OCI-LY7 (cell line): ENCODE results near the gene LRRC75A. TPM values are rescaled to one million over a fixed set of nuclear protein-coding genes. Genes with fewer than 3 reads are reported as not detected.
"Not testable (repeated sequence)": the region's sequence is repeated elsewhere in the genome, so short reads cannot be mapped to it uniquely, and the experiment has no call there.

ENCODE experiments used
- BruUV-seq: library from RNA; stranded (reverse); fragments of 400-500 nt; replicated peaks from 2 replicates; lab custom pipeline; 2021; lab: Mats Ljungman, UMichigan
- CTCF ChIA-PET: fragments of 300-600 bp; sonication (Branson Sonifier 250); formaldehyde crosslinking; loops from one replicate; lab custom pipeline; 2022; ENCODE audit warnings: antibody characterized with exemption; ENCODE audit not compliant: unreplicated experiment; lab: Charles Lee
- POLR2A ChIA-PET: fragments of 300-600 bp; sonication (Branson Sonifier 250); formaldehyde crosslinking; loops from one replicate; lab custom pipeline; 2022; ENCODE audit warnings: antibody characterized with exemption; lab: Charles Lee
- DNase-seq: peaks from one replicate; pipeline ENCODE4 v3.0.0-alpha.2; 2015; ENCODE audit warnings: low spot score
- H2AFZ ChIP-seq: fragments of 200-600 bp; sonication (generic), shearing (Covaris generic); 2 replicates; pipeline ENCODE4 v1.6.1; 2014; ENCODE audit warnings: mild to moderate bottlenecking, antibody characterized with exemption, low read length, moderate library complexity
- H3K27ac ChIP-seq: fragments of 200-600 bp; sonication (generic); 2 replicates; pipeline ENCODE4 v1.5.1; 2014; ENCODE audit warnings: mixed run types, low read depth, mild to moderate bottlenecking, moderate library complexity, low read length, inconsistent platforms; ENCODE audit not compliant: poor library complexity, severe bottlenecking
- H3K36me3 ChIP-seq: fragments of 200-600 bp; sonication (generic); 2 replicates; pipeline ENCODE4 v1.6.1; 2014; ENCODE audit warnings: mild to moderate bottlenecking, antibody characterized with exemption, low read length, moderate library complexity, mixed read lengths; ENCODE audit not compliant: insufficient read depth
- H3K4me1 ChIP-seq: fragments of 200-600 bp; sonication (generic); 2 replicates; pipeline ENCODE4 v1.5.1; 2014; ENCODE audit warnings: mild to moderate bottlenecking, low read length; ENCODE audit not compliant: insufficient read depth, poor library complexity, severe bottlenecking
- H3K4me2 ChIP-seq: fragments of 200-600 bp; sonication (generic); 2 replicates; pipeline ENCODE4 v1.6.1; 2014; ENCODE audit warnings: mild to moderate bottlenecking, low read length
- H3K4me3 ChIP-seq: fragments of 200-600 bp; sonication (generic); 2 replicates; pipeline ENCODE4 v1.5.1; 2014; ENCODE audit warnings: mild to moderate bottlenecking, low read depth, low read length; ENCODE audit not compliant: poor library complexity, severe bottlenecking
- H3K79me2 ChIP-seq: fragments of 200-600 bp; sonication (generic); 2 replicates; pipeline ENCODE4 v1.6.1; 2016; ENCODE audit warnings: low read depth, mild to moderate bottlenecking, low read length, moderate library complexity, mixed read lengths; ENCODE audit not compliant: insufficient read depth
- H3K9me2 ChIP-seq: fragments of 200-600 bp; sonication (generic); 2 replicates; pipeline ENCODE4 v1.6.1; 2016; ENCODE audit warnings: mild to moderate bottlenecking, low read length, mixed read lengths; ENCODE audit not compliant: insufficient read depth
- H3K9me3 ChIP-seq: fragments of 200-600 bp; sonication (generic); 2 replicates; pipeline ENCODE4 v1.6.1; 2014; ENCODE audit warnings: mild to moderate bottlenecking, mixed run types, low read length, mixed read lengths
- H4K20me1 ChIP-seq: fragments of 200-600 bp; sonication (generic); 2 replicates; pipeline ENCODE4 v1.6.1; 2014; ENCODE audit warnings: mild to moderate bottlenecking, antibody characterized with exemption, low read length, moderate library complexity, mixed read lengths; ENCODE audit not compliant: insufficient read depth
- EZH2phosphoT487 ChIP-seq: fragments of 200-600 bp; sonication (generic); IDR thresholded peaks from 2 replicates; pipeline ENCODE4 v1.6.1; 2018; ENCODE audit warnings: low read depth, borderline replicate concordance, mild to moderate bottlenecking, mixed run types, antibody characterized with exemption, low read length, moderate library complexity, mixed read lengths
- intact Hi-C: fragments of 100-400 bp; cut with micrococcal nuclease; formaldehyde crosslinking; loops from one replicate; pipeline ENCODE4 v1.10.0; 2022; ENCODE audit not compliant: unreplicated experiment
- total RNA-seq, 2 experiments: library from RNA; depleted of rRNA in 1 of 2; stranded (reverse); fragments of >200 nt in 1 of 2; shearing (Covaris generic) in 1 of 2; gene quantifications; 2 replicates each; pipeline ENCODE4 v1.2.3, GENCODE V29; 2014 to 2022
- TF ChIP-seq, protein P1 (sequence below): fragments of 200-600 bp; sonication (generic); conservative IDR thresholded peaks from 2 replicates; pipeline ENCODE4 v1.5.1; 2014; ENCODE audit warnings: mild to moderate bottlenecking, antibody characterized with exemption, low read length, moderate library complexity, mixed read lengths

Gene LRRC75A
- total RNA-seq, 2 experiments from 2014 or later, result not detected

DNA sequence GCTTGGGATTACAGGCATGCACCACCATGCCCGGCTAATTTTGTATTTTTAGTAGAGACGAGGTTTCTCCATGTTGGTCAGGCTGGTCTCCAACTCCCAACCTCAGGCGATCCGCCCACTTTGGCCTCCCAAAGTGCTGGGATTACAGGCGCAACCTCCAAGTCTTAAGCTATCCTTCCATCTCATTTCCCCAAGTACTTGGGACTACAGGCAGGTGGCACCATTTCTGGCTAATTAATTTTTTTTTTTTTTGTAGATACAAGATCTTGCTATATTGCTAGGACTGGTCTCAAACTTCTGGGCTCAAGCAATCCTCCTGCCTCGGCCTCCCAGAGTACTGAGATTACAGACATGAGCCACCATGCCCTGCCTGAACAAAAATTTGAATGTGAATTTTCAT is 33.6 kb upstream of the LRRC75A start:
- POLR2A ChIA-PET, H2AFZ ChIP-seq, H3K4me3 ChIP-seq, DNase-seq, H3K4me2 ChIP-seq, CTCF ChIA-PET, intact Hi-C loops, H4K20me1 ChIP-seq, H3K4me1 ChIP-seq, H3K36me3 ChIP-seq, H3K9me2 ChIP-seq, H3K9me3 ChIP-seq, H3K79me2 ChIP-seq, BruUV-seq, H3K27ac ChIP-seq: not testable (repeated sequence)
- TF ChIP-seq, protein P1, sequence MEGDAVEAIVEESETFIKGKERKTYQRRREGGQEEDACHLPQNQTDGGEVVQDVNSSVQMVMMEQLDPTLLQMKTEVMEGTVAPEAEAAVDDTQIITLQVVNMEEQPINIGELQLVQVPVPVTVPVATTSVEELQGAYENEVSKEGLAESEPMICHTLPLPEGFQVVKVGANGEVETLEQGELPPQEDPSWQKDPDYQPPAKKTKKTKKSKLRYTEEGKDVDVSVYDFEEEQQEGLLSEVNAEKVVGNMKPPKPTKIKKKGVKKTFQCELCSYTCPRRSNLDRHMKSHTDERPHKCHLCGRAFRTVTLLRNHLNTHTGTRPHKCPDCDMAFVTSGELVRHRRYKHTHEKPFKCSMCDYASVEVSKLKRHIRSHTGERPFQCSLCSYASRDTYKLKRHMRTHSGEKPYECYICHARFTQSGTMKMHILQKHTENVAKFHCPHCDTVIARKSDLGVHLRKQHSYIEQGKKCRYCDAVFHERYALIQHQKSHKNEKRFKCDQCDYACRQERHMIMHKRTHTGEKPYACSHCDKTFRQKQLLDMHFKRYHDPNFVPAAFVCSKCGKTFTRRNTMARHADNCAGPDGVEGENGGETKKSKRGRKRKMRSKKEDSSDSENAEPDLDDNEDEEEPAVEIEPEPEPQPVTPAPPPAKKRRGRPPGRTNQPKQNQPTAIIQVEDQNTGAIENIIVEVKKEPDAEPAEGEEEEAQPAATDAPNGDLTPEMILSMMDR, result 0 out of 2 replicates have a peak, but pooled peaks have one; percentile 10

DNA sequence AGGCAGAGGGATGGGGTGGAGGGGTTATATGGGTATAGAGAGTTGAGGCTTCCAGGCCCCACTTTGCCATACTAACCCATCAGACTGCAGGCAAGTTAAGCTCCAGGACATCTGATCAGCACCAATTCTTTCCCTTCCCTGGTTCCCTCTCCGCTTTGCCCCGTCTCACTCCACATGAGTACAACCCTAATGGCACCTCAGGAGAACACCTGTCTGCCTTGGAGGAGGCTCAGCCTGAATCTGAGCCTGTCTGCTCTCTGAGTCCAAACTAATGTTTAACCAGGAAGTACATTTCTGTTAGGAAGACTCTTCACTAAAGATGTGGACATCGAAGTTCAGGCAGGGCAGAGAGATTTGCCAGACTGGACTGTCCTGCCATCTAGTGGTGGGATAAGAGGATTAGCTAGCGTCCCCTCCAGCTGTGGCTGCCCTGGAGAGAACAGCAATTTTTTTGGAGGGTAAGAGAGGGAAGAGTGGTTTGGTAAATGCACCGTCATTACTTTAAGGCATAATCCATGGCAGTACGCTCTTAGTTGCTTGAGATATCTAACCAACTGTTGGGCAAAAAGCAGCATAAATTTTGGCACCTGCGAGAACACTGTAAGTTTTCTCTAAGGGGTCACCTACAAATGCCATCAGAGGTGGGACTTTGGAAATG is 29.2 kb upstream of the LRRC75A start:
- no peaks in the 10 kb centered on the region for H3K79me2 ChIP-seq
- CTCF ChIA-PET, result interaction anchor here (0.6 to 1.3 kb wide), 6 partner anchors 68 to 236 kb away, joined by 3 to 17 read pairs (median 4); no protein-coding TSS in a partner anchor

DNA sequence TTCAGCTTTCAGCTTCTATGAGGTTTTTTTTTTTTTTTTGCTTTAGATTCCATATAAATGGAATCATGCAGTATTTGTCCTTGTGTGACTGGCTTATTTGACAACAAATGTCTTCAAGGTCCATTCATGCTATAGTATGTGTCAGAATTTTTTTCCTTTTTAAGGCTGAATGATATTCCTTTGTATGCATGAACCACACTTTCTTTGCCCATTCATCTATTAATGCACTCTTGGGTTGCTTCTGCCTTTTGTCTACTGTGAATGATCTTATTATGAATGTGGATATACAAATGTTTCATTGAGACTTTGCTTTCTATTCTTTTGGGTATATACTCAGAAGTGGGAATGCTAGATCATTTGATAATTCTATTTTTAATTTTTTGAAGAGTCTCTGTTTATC is 27.0 kb upstream of the LRRC75A start:
- intact Hi-C loops, result no loop called here
- no peak for DNase-seq
- no peaks in the 10 kb centered on the region for H3K36me3 ChIP-seq
- H3K4me2 ChIP-seq, result no peak overlapping the region
- ChIA-PET POLR2A (interaction anchor here (0.7 kb wide), 2 partner anchors 292 to 455 kb away, joined by 3 to 4 read pairs; no protein-coding TSS in a partner anchor), CTCF (no interaction called here)
- no peaks in the 10 kb centered on the region for H3K9me2 ChIP-seq
- no peaks in the 10 kb centered on the region for H4K20me1 ChIP-seq
- no peak overlapping the region for H2AFZ ChIP-seq
- H3K4me1 ChIP-seq, result peaks cover 3% of the 10 kb centered on the region
- H3K4me3 ChIP-seq, result no peak overlapping the region
- no peak overlapping the region for H3K27ac ChIP-seq
- no peak for TF ChIP-seq EZH2phosphoT487
- TF ChIP-seq, protein P1, result no peak
- BruUV-seq, result no TSS peak
- no peaks in the 10 kb centered on the region for H3K79me2 ChIP-seq
- no peaks in the 10 kb centered on the region for H3K9me3 ChIP-seq

More for the DNA sequence above, 29.2 kb upstream of the LRRC75A start:
- no TSS peak for BruUV-seq
- Histone ChIP-seq H3K27ac (no peak overlapping the region), H3K4me1 (peaks cover 3% of the 10 kb centered on the region), H3K36me3 (no peaks in the 10 kb centered on the region), H3K4me3 (no peak overlapping the region), H4K20me1 (no peaks in the 10 kb centered on the region), H3K9me2 (no peaks in the 10 kb centered on the region), H2AFZ (peak overlapping the region; percentile 78), H3K9me3 (no peaks in the 10 kb centered on the region), H3K4me2 (peak overlapping the region; percentile 4; the same call in 1 of the 2 replicates)
- POLR2A ChIA-PET, result interaction anchor here (0.6 to 0.7 kb wide), 4 partner anchors 16 to 245 kb away, joined by 3 to 7 read pairs (median 4); no protein-coding TSS in a partner anchor
- intact Hi-C loops, result loop anchor here (1.0 kb wide), 4 partner anchors 68 to 158 kb away; no protein-coding TSS in a partner anchor
- TF ChIP-seq, protein P1, result peak; percentile 97
- no peak for TF ChIP-seq EZH2phosphoT487
- DNase-seq, result peak; percentile 87
